Effector CD8-positive, alpha-beta T cell (primary cell): ENCODE results near the gene INHBA.

Experiments used
- DNase-seq: peaks from one replicate; lab custom pipeline; 2025; lab: John Stamatoyannopoulos, UW
- total RNA-seq, 4 experiments: gene quantifications; one replicate each; lab custom pipeline; 2026; lab: John Stamatoyannopoulos, UW

INHBA gene
- 0 to 0.18 (median 0.09) reads per million in 4 experiments for total RNA-seq

DNA sequence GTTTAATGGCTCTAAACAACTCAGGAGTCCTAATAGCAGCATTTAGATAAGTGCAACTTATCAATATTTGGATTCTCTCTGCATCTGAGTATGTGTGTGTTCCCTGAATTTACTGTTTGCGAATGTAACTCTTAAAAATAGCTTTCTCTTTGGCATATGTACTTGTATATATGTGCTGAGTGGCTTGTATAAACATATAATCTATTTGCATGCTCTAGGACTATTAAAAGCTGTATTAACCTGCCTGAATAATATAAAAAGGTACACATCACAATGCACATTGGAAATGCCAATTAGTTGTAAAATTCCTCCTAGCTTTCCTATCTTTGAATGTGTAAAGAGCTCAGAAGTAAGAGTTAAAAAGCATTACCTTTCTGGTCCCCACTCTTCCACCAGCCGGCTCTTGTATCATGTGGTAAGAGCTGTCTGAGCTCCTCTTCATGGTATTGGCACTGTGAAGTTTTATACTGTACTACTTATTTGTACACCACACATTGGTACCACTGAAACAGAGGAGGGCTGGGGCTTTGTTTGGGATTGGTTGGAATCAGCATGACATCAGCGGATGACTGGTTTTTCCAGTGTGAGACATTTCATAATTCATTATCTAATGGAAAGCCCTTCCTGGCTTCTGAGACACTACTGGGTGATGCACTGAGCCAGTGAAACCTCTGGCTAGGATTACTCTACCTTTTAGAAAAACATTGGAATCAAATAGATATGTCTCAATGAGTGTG, at the start of gene INHBA:
Gene INHBA, minus strand, starts transcription at position 456 of the 737 bp plus-strand sequence. CDS start 2,716 bp downstream, outside the sequence.
- no peak for DNase-seq

DNA sequence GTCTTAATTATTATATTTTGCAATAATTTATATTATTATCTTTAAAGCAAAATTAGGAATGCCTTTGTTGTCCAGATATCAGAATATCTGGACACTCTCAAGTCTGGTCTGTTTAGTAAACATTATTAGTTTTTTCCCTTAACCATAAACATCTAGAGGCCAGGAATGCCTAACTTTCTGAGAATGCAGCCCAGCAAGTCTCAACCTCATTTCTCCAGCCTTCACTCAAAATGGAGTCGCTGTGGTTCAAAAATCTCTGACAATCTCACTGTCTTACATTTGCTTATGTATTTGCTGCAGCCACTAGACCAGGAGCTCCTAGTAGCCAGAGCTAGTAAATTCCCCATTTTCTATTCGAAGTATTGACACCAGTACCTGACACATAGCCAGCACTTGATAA, 49.7 kb upstream of the INHBA start:
- no peak for DNase-seq

DNA sequence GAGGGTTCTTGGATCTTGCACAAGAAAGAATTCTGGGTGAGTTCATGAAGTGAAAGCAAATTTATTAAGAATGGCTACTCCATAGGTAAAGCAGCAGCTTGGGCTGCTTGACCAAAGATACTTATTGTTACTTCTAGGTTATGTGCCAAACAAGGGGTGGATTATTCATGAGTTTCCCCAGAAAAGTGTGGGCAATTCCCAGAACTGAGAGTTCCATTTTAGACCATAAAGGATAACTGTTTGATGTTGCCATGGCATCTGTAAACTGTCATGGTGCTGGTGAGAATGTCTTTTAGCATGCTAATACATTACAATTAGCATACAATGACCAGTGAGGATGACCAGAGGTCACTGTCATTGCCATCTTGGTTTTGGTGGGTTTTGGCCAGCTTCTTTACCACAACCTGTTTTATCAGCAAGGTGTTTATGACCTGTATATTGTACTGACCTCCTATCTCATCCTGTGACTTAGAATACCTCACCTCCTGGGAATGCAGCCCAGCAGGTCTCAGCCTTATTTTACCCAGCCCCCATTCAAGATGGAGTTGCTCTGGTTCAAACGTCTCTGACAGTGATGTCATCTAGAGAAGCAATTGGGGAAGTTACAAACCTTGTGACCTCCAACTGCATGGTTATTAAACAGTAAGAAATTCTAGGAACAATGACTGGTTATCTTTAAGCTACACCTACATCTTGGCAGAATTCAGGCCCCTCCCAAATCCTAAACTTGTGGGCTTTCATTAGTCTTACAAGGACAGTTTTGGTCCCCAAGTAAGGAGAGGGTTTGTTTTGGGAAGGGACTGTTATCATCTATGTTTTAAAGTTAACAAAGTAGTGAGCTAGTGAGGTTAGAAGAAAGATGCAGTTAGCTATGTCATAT, 48.0 kb upstream of the INHBA start:
- DNase-seq, result no peak

DNA sequence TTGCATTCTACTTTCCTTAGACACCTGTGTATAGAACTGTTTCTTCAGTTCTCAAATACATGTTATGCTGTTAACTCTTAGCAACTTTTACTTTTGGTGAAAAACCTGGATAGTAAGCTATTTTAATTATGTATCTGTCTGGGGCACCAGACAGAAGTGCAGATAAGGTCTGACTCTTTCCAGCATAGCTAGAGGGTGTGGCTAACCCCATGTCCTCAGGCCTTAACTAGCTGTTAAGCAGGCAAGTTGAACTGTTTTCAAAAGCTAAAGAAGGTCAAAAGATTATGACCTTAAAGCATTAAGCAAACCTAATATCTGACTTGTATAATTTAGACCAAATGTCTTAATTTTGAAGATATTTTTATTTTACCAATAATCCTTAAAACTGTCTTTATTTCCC, 45.1 kb upstream of the INHBA start:
- no peak for DNase-seq

DNA sequence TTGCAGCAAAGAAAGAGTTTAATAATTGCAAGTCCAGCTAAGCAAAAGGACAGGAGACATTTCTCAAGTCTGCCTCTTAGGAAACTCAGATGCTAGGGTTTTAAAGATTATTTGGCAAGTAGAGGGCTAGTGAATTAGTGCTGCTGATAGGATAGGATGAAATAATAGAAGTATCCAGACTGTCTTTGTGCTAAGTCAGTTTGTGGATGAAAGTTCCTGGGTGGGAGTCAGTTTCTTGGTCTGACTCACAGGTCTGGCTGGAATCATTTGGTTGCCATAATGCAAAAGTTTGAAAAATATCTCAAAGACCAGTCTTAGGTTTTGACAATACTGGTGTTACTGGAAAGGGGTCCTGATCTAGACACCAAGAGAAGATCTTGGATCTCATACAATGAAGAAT, 42.6 kb upstream of the INHBA start:
- no peak for DNase-seq

DNA sequence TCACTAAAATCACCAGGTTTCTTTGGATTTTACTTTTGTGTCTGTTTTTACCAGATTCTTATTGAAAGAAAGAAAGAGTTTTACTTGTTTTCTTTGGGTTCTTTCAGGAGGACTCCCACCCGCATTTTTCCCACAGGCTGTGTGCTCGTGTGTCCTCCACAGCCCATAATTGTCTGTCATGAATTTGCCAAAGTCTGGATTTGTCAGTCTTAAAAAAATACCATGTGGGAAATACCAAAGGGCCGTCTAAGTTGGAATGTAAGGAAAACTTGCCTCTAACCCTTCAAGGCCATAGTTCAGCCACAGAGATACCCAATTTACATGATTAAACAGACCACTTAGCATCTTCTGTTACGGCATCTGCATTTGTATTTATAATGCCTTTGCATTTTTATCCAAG, 41.3 kb upstream of the INHBA start:
- no peak for DNase-seq

DNA sequence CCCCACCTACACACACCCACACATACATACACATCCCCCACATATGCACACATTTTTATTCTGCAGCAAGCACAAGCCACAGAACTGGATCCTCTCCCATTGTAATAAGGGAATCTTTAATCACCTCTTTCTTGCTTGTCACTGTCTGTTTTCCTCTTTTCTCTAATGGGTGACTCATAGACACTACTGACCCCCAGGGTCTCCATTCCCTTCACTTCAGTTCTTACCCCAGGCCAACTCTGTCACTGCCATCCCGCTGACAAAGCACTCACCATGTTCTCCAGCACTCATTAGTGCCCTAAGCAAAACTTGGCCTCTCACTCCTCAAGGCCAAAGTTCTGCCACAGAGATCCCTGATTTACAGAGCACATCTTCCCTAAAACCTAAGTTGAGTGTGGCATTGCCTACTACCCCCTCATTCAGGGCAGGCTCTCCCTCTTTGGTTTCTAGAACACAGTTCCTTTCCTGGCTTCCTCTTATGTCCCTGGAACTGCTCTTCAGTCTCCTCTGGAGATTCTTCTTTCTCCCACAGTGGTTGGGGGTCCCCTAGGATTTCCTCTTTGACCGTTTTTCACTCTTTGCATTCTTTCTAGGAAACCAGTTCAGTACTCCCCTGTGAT, 39.6 kb upstream of the INHBA start:
- no peak for DNase-seq

DNA sequence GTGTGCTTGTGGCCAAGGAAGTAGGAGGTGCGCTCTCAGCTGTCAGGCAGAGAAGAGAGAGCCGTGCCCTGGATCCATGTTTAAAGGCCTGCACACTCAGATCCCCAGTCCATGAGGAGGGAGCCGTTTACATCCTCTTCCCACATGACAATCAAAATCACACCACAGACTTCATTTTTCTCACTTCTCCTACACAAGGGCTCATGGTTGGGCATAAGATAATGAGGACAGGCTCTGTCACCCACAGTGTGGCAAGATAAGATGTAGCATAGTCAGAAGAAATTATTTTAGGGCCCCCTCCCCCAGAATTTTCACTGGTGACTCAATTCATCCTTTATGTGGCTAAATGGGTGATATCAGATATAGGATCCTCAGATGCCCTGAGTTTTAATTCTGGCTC, 35.9 kb upstream of the INHBA start:
- DNase-seq, result no peak

DNA sequence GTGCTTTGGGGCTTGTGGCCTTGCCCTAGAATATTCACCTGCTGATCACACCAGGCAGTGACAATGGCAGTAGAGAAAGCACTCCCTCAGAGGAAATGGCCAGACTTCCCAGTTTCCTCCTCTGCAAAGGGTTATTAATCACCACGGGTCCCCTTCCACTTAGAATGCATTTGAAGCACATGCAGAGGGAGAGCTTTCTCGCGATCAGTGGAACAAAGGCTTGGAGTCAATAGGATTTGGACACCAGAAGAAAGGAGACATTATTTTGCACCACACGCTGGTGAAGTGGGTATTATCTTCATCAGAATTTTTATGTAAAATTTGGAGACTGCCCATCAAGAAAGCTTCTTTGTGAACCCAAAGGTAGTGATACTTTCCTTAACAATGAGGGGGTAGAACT, 35.4 kb upstream of the INHBA start:
- DNase-seq, result no peak

DNA sequence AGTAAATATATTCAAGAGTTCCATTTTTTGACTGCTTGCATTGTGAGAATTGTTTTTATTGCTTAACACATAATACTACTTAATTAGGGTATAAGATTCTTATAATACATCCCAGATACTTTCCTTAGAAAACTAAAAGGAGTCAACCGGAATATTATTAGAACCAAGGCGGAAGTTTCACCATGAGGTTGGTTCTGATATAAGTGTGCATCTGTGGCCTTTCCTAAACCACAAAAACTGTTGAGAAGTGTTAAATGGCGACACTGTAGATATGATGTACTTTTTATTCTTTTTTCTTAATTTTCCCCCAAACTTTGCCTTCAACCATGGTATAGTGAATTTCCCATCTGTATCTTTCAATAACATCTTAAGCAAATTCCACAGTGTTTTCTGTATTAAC, 32.3 kb upstream of the INHBA start:
- no peak for DNase-seq

DNA sequence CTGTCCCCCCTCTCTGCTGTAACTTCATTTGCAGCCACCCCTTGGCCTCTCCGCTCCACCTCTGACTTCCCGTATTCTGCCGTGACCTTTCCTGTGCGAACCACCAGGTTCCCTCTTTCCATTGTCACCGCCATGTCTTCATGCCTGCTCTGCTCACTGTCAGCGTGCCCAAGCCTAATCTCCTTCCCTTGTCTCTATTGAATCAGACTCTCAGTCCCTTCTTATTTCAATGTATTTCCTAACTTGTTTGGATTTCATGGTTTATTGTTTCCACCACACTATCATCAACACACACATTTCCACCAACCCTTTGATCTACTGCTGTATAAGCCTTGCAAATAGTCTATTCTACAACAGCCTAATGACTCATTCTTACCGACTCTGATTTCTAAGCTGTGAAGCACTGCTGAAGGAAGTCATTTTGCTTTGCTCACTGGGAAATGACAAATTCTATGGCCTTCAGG, 30.0 kb upstream of the INHBA start:
- DNase-seq, result no peak

DNA sequence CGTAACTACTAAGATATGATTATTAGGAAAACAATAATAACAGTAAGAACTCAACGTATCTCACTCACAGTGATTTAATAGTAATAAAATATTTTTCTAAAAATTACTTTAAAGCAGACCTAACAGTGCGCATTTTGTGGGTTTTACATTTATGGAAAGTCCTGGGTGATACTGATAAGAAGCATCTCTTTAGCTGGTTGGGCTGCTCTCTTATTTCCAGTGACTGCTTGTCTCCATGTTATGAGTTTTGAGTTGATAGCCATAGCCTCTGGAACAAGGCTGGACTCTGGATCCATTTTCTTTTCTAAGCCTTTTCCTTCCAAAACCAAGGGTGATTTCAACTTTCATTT, 29.5 kb upstream of the INHBA start:
- DNase-seq, result no peak

DNA sequence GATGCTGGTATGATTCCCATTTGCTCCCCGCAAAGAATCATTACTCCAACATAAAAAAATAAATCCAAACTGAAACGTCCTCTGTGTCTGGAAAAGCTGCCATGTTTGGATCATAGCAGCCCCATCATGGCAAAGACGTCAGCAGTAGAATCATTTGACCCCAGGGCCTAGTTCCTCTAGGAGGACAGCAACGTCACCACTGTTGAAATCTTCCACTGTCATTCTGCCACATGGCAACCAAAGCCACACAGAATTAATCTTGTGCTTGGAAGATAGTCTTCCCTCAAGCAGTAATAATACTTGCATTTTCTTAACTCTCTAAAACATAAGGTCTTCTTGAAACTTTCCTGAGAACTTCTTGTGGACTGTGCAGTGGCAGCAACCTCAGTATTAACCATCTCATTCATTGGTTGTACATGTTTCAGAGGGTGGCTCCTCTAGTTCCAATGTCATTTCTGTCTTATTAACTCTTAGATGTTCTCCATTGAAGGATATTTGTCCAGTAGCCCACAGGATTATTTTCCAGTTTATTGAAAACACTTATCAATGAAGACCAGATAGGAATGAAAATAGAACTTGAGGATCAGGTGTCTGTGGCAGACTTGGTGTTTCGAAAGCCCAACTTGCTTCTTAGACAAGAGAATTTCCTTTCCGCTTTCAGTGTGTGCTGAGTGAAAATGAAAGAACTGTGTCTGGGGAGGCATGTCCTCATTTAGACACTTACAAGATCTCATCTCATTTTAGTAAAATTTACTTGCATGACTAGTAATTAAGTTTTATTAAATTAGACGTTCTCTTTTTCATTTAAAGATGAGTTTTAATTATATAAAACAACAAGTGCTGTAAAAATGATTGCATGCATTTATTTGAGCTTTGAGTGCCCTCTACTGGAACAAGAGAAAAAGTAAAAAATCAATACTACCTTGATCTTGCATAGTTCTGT, 28.9 kb upstream of the INHBA start:
- DNase-seq, result no peak

DNA sequence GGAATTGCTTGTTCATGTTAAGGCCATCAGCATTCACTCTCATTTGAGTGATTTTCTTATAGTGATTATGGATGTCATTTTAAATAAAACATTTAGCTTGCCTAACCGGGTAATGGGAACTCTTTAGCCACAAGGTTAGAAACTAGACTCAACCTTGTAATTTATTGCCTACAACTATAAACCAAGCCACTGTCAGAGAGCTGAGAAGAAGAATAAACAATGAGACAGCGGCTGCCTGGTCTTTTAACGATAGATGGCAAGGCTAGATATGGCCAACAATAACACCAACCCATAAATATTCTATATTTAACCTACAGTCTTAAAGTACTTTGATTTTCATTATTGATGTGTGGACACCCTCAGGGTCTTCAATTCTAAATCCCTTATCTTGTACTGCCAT, 27.8 kb upstream of the INHBA start:
- no peak for DNase-seq

DNA sequence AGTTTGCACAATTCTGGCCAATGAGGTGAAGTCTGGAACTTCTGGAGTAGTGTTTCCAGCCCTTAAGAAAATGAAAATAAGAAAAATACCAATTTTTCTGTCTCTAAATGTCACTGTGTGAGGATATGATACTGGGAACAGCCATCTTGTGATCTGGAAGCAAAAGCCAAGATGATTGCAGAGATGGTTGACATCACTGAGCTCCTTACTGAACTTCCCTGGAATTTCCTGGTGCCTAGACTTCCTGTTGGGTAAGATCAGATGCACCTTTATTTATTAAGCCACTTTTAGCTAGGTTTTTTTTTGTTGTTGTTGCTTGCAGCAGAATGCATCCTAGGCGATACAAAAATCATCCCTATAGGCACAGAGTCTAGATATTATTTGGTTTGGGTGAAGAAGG, 27.3 kb upstream of the INHBA start:
- DNase-seq, result no peak

DNA sequence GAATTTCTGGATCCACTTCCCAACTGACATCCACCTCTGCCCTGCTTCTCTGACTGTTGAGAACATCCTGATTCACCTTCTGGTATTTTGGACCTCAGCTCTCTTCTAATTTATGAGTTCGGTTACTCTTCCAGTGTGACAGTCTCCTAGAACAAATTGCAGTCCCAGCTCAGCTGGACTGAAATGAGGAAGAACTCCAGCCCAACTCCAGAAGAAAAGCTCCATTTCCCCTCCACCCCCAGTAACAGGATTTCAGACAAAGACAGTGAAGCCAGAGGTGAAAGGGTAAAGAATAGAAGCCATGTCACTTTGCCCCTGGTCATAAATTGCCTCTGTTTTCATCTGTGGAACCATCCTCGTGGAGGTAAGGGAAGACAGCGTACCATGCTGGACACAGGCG, 26.2 kb upstream of the INHBA start:
- no peak for DNase-seq

DNA sequence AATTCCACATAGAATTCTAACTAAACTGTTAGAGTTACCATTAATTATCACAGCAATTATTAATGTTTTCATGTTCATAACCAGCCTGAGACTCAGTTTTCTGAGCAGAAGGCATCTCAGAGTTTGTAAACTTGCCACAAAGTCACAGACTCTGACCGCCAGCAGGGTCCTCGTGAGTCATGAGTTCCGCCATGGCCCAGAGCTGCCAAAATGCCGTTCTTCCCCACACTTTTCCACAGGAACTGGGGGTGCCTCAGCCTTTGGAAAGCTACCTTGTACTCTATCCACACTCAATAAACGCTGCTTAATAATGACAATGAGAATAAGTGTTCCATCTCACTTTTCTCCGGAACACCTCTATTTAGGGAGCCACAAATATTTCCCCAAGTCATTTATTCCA, 22.1 kb upstream of the INHBA start:
- no peak for DNase-seq

DNA sequence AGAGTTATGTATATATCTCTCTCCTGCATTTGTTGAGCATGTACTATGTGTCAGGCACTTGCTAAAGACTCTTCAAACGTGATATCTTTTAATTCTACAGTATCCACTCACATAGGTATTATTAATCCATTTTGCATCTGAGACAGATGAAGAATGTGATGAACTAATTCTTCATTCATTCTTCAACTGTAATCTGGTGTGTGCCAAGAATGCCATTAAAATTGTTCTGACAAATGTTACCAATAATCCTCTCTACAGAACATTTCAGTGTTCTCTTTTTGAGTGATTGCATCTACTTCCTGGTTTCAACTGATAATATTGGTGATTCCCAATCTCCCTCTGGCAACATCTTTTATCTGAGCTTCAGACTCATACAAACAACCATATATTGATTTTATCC, 18.0 kb upstream of the INHBA start:
- DNase-seq, result no peak

DNA sequence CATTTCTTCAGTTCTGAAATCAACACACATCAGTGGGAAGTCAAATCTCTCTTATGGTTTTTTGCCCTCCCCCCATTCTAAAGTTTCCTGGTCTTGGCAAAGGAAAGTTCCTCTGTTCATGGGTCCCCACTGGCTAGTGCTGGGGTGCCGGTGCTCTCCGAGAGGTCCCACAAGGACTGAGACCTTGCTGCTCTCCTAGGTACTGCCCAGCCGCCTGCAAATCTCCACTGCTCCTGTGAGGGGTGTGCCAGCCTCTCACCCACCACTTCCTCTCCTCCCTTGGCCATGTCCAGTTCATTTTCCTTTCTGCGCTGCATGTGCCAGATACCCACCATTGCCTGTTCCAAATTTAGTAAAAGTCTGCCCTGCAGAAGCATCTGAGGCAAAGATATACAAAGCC, 17.2 kb upstream of the INHBA start:
- no peak for DNase-seq

DNA sequence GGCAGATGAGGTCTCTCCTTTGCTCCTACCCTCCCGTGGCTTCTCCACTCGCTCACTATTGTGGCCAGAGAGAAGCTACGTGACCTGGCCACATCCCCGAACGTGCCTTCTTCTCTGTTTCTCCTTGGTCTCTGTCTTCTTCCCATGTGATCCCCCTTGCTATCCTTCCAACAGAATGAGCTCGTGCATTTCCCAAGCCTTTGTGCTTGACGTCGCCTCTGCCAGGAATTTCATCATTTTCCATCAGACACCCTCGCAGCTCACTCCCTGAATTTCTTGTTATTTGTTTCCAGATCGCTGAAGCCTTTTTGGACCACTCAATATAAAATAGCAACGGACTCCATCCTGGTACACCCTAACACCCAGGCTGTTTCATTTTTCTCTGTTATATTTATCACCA, 13.8 kb upstream of the INHBA start:
- DNase-seq, result no peak

DNA sequence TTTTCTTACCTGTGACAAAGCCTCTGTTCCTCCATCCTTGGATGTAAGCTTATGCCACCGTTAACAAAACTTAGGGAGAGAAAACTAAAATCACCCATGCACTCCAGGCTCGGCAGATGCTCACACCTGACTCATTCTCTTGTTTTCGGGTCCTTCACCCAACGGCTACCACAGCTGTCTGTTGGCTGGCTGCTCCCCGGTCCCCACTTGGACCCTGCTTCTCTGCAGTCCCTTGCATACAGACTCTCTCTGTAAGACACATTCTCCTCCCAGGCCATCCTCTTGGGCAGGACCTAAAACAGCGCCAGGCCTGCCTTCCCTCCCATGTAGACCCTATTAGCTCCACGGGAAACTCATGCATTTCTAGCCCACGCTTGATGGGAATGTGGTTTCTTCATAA, 12.1 kb upstream of the INHBA start:
- no peak for DNase-seq
